GM19240 (cell line): ENCODE measurements around the gene ADAMTSL2.

Source experiments
- DNase-seq: peaks from one replicate; pipeline ENCODE4 v3.0.0; 2011; ENCODE audit warnings: low spot score; ENCODE audit not compliant: insufficient read length

Gene ADAMTSL2

GRCh38 chr9:133585481-133586351 is 51.2 kb downstream of the ADAMTSL2 start:
- no peak for DNase-seq

DNA sequence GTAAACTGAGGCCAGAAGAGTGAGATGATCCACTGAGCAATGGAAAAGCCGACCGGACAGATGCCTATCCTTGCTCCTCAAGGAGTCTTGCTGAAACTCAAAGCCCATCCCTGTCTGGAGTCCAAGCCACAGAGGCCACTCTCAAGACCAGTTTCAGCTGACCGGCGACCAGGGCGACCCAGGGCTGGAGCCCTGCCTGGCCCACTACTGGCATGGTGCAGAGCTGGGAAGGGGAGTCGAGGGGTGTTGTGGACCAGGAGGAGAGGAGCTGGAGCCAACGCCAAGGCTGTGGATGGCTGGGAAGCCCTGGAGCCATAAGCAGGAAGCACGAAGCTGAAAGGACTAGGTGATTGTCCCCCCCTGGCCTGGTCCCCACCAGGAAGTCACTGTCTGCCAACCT is 52.5 kb downstream of the ADAMTSL2 start:
- no peak for DNase-seq

DNA sequence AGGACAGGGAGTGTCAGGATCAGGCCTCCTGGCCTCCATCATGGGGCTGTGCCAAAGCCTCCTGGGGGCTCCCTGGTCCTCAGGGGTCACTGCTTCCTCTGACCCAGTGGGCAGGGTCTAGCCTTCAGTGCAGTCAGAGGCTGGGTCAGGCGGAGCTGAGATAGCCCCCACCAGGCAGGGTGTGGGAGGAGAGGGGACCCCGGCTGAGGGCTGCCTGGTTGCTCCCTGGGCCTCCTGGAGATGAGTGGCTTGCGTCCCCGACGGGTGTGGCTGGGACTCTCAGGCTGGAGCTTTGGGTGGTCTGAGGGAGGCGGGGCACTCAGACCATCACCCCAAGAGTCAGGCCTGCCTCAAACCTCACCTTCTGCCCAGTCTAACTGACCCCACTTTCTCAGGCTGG is 53.0 kb downstream of the ADAMTSL2 start:
- DNase-seq, result no peak

- DNase-seq, result no peak
Measured at GRCh38 chr9:133589454-133590227, 55.1 kb downstream of the ADAMTSL2 start.

DNA sequence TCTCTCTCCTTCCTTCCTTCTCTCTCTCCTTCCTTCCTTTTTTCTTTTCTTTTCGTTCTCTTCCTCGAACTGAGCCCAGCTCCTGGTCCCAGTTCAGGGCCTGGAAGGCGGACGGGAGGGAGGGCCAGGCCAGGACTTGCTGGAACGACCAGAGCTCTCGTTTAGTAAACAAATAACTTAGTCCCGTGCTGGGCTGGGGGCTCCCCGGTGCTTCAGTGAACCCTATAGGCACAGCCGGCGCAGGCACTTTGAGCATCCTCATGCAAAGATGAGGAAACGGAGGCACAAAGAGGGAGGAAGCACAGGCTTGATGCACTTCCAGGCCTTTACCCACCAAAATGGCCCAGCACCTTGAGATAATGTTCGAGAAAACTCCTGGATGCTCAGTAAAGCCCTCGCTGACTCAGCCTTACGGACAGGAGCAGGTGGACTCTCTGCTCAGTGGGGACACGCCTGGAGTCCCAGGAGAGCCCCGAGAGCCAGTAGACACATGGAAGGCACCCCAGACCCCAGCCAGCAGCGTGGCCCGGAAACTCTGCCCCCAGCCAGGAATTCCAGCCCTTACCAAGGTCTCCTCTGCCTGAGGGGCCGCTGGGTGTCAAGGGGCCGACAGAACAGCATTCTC is 55.8 kb downstream of the ADAMTSL2 start:
- no peak for DNase-seq

DNA sequence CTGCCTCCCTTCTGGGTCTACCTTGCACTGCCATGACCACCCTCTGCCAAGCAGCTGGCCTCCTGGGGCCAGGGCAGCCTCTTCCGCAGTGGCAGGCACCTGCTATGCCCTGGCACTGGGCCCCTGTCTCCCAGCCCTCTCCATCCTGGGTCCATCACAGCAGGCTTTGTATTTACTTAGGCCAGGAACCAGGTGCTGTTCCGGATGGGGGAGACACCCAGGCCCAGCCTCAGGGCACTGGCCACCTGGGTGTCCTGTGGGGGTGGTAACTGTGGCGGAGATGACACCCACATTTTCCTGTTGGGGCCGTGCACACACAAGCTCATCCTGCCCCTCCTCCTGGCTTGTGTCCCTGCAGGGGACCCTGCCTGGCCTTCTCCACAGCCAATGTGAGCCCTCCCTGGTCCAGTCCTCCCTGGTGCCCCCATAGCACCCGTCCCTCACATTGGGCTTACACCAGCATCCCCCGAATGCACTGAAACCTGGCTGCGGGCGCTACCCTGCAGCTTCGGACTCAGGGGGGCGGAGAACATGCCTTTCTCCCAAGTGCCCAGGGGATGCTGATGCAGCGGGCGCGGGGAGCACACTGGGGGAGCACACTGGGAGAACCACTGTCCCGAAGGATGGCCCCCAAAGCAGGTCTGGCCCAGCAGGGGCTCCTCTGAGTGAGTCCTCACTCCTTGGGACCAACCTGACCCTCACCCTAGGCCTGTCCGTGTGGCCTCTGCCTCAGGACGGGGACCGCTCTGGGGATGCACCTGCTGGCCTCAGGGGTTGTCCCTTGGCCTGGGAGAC is 56.8 kb downstream of the ADAMTSL2 start:
- DNase-seq, result no peak

GRCh38 chr9:133591985-133592384 is 57.5 kb downstream of the ADAMTSL2 start:
- no peak for DNase-seq

GRCh38 chr9:133592731-133593409 is 58.4 kb downstream of the ADAMTSL2 start:
- no peak for DNase-seq

DNA sequence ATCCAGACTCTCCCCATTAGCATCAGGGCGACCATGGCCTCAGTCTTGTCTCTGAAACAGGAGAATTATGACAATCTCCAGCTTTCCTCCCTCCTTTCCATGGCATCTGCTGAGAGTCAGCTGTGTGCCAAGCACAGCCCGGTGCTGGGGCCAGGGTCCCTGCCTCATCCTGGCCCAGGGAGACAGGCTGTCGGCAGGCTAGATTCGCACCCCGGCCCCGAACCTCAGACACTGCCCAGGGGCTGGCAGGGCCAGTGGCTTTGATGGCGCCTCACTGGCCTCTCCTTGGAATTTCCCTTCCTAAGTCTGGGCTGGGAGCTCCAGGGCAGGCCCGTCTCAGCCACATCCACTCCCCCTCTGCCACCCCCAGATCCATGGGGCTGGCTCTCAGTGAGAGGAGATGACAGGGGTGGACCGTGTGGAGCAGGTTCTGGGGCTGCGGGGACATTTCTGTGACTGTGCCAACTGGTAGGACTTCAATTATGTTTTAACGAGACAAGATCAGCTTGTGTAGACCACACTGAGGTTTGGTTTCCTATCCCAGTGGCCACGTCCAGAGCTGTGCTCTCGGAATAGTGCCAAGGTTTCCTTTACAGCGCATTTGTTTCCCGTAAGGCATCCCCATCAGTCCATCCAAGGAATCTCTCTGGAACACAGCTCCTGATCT is 59.2 kb downstream of the ADAMTSL2 start:
- no peak for DNase-seq

GRCh38 chr9:133594310-133594709 is 59.8 kb downstream of the ADAMTSL2 start:
- no peak for DNase-seq

DNA sequence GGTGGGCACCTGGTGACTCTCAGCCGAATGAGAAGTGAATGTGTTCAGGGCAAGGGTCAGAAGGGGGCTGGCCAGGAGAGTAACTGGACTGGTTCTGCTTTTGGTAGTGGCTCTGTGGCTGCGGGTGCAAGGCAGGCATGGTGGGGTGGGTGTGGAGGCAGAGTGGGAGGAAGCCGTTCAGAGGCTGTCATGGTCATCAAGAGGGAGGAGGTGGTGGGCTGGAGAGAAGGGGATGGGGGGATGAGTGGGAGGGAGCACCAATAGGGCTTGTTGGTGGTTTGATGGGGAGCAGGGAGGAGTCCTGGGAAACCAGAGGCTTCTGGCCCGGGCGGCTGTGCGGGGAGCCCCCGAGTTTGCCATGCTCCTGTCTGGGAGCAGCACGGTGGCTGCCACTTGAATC is 61.4 kb downstream of the ADAMTSL2 start:
- DNase-seq, result no peak

GRCh38 chr9:133597316-133597957 is 62.9 kb downstream of the ADAMTSL2 start:
- DNase-seq, result no peak

- DNase-seq, result no peak
Measured at GRCh38 chr9:133598978-133599377, 64.5 kb downstream of the ADAMTSL2 start.

DNA sequence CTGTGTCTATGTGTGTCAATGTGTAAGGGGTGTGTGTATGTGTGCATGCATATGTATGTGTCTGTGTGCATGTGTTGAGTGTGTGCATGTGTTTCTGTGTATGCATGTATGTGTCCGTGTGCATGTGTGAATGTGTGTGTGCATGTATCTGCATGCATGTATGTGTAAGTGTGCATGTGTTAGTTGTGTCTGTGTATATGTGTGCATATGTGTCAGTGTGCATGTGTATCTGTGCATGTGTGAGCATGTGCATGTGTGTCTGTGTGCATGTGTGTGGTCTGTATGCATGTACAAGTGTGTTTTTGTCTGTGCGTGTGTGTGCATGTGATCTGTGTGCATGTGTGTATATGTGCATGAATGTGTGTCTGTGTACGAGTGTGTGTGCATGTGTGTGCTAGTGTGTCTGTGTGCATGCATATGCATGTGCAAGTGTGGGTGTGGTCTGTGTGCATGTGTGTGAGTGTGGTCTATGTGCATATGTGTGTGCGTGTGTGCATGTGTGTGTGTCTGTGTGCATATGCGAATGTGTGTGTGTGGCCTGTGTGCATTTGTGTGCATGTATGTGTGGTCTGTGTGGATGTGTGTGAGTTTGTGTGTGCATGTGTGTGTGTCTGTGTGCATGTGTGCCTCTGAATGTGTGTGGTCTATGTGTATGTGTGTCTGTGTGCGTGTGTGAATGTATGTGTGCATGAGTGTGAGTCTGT is 65.1 kb downstream of the ADAMTSL2 start:
- DNase-seq, result no peak

DNA sequence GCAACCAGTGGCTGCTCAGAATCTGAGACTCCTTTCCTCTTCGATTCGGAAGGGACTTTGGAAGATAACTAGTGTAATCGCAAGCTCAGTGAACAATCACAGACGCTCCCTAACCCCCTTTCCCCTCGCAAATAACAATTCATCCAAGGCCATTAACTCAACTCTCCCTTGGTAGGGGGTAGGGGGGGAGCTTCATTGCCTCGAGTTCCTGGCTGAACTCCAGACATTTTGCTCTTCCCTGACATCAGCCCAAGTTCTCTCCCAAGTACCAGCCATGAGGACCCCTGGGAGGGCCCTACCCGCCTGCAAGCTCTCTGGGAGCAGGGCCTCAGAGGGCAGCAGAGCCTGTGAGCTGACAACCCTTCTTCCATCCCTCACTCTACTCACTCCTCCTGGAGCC is 66.2 kb downstream of the ADAMTSL2 start:
- DNase-seq, result no peak

DNA sequence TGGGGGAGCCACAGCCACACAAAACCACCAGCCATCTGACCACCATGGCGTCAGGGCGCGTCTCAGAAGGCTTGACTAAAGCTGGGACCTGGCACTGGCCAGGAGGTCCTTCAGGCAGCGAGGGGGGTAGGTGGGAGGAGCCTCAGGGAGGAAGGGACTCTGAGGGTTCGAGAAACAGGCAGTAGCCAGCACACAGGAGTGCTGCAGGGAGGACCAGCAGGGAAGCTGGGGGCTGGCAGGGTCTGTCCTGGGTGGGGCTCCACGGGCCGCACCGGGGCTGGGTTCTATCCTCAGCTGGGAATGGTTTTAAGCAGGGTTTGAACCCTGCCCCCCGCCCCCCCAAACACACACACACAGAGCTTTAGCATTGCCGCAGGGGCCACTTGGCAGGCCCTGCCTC is 67.2 kb downstream of the ADAMTSL2 start:
- DNase-seq, result no peak

DNA sequence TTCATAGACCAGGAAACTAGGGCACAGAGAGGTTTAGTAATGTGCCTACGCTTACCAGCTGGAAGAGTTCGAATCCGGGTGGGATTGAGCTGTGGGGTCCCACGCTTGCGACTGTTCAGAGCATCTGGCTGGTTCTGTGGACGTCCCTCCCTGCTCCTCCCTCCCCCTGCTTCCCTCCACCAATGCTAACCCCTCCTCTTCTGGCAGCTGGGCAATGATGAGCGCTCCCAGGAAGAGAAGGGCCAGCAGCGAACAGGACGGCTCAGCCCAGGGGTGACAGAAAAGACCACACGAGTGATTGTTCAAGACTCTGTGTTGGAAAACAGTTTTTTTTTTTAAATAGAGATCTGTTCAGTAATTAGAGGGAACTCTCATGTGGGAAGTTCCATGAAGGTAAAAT is 67.8 kb downstream of the ADAMTSL2 start:
- no peak for DNase-seq

GRCh38 chr9:133603135-133603927 is 68.8 kb downstream of the ADAMTSL2 start:
- DNase-seq, result no peak
